HUDEP-2 (cell line): ENCODE measurements around the gene P2RY8.
"Not testable (repeated sequence)": the region's sequence is repeated elsewhere in the genome, so short reads cannot be mapped to it uniquely, and the experiment has no call there.

ENCODE experiments used
- DNase-seq, 76 experiments: peaks; one replicate each; lab custom pipeline; 2025; ENCODE audit not compliant: unreplicated experiment in 76 of 76; lab: John Stamatoyannopoulos, UW

Gene P2RY8

DNA sequence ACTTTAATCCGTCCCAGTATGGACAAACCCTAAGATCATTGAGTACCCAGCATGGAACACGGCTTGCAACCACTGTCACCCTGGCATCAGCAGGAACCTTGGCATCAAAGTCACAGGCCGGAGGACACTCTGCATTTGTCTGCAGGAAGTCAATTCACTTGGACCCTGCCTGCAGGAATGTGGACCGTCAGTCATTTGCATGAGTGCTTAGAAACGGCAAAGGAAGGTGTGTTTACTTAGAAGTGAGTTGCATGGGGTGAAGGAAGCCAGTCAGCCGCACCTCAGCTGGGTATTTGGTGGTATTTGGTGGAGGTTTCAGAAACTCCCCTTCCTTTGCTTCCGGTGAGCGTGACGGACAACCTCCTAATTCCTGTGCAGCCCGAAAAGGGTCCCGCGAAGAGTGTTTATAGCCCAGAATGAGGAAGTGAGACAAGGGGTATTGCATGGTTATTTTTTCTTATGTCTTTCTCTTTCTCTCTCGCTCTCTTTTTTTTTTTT is 15.5 kb downstream of the P2RY8 start:
- DNase-seq, result no peak

DNA sequence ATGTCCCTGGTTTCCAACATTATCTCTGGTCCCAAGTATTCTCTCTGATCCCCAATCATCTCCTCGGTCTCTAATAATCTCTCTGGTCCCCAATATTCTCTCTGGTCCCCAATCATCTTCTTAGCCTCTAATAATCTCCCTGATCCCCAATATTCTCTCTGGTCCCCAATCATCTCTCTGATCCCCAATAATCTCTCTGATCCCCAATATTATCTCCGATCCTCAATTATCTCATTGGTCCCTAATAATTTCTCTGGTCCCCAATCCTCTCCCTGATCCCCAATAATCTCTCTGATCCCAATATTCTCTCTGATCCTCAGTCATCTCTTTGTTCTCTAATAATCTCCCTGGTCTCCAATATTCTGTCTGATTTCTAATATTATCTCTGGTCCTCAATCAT is 16.6 kb downstream of the P2RY8 start:
- DNase-seq, result no peak

- no peak for DNase-seq
These were observed 17.9 kb downstream of the P2RY8 start for GRCh38 chrX:1519022-1519497.

- DNase-seq, result no peak
These were observed 18.5 kb downstream of the P2RY8 start for GRCh38 chrX:1518512-1518911.

GRCh38 chrX:1516596-1517104 is 20.3 kb downstream of the P2RY8 start:
- no peak for DNase-seq

DNA sequence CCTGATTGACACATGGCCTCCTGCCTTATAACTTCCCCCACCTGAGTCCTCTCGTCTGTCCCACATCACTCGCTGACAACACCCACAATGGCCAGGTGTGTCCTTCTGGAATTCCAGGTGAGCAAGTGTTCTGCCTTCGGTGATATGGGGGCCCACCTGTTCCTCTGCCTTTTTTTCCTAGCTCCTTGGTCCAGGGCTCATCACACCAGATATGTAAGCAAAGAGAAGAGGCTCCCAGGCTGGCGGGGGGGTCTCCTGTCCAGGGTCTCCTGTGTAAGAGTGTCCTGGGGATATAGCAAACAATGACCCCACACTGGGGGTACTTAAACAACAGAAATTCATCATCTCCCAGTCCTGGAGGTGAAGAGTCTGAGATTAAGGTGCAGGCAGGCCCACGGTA is 25.2 kb downstream of the P2RY8 start:
- no peak for DNase-seq

DNA sequence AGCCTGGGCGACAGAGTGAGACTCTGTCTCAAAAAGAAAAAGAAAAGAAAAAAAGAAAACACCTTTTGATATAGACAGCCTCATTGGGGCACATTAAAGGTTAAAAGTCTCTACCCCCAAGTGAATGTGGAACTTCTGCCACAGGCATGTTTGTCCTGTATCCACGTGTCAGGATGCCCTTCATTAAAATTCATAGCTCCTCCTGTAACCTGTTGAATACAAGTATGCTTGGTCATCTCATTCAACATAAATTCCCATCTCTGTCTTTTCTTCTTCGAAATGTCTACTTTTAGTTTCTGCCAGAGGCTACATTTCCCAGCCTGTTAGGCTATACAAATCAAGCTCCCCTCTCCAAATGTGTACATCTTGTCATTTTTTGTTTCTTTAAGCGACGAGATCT is 25.8 kb downstream of the P2RY8 start:
- DNase-seq, result no peak

- DNase-seq, result peak in 6 of 76 experiments; percentile 1 to 11 (median 3)
These were observed 29.2 kb downstream of the P2RY8 start for GRCh38 chrX:1507511-1508463.

GRCh38 chrX:1506916-1507315 is 30.1 kb downstream of the P2RY8 start:
- DNase-seq, result no peak

DNA sequence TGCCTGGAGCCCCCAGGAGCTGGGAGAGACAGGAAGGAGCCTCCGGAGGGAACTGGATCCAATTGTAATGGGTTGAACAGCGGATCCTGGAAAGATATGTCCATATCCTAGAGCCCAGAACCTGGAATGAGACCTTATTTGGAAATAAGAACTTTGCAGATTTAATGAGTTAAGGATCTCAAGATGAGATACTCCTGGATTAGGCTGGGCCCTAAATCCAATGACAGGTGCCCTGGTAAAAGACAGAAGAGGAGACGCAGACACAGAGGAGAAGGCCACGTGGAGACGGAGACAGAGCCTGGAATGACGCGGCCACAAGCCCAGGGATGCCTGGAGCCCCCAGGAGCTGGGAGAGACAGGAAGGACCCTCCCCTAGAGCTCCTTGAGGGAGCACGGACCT is 34.1 kb downstream of the P2RY8 start:
- DNase-seq, result no peak

GRCh38 chrX:1502241-1502640 is 34.7 kb downstream of the P2RY8 start:
- DNase-seq, result no peak

- DNase-seq, result no peak
These were observed 36.0 kb downstream of the P2RY8 start for GRCh38 chrX:1500701-1501624.

GRCh38 chrX:1496076-1496475 is 40.9 kb downstream of the P2RY8 start:
- no peak for DNase-seq

- no peak for DNase-seq
These were observed 43.0 kb downstream of the P2RY8 start for GRCh38 chrX:1493877-1494510.

- no peak for DNase-seq
These were observed 43.6 kb downstream of the P2RY8 start for GRCh38 chrX:1493412-1493811.

- DNase-seq, result no peak
These were observed 44.5 kb downstream of the P2RY8 start for GRCh38 chrX:1492421-1493012.

DNA sequence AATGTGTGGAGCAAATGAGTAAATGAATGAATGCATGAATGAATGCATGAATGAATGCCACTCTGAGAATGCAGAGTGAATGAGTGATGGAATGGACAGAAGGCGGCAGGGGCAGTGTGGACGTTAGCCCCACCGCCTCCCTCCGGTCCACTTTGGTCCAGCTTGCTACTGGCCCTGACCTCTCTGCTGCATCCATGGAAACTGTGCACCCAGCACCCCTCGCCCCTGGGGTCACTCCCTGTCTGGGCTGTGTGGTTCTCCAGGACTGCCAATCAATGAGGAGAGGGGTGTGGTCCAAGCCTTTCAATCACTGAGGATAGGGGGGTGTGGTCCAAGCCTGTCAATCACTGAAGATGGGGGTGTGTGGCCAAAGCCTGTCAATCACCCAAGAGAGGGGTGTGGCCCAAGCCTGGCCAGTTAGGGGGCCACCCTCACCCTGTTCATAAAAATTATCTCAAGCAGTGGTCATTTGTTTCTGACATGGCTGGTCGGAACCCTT is 45.1 kb downstream of the P2RY8 start:
- no peak for DNase-seq

- DNase-seq, result not testable (repeated sequence)
These were observed 45.7 kb downstream of the P2RY8 start for GRCh38 chrX:1491248-1491647.

DNA sequence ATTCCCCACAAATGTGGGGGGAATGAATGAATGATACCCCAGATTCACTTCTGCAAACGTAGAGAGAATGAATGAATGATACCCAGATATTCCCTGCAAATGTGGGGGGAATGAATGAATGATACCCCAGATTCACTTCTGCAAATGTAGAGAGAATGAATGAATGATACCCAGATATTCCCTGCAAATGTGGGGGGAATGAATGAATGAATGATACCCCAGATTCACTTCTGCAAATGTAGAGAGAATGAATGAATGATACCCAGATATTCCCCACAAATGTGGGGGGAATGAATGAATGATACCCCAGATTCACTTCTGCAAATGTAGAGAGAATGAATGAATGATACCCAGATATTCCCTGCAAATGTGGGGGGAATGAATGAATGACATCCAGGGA is 46.3 kb downstream of the P2RY8 start:
- not testable (repeated sequence) for DNase-seq

DNA sequence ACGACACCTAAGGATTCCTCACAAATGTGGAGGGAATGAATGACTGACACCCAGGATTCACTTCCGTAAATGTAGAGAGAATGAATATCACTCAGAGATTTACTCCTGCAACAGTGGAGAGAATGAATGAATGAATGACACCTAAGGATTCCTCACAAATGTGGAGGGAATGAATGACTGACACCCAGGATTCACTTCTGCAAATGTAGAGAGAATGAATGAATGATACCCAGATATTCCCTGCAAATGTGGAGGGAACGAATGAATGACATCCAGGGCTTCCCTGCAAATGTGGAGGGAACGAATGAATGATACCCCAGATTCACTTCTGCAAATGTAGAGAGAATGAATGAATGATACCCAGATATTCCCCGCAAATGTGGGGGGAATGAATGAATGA is 47.6 kb downstream of the P2RY8 start:
- not testable (repeated sequence) for DNase-seq
